HG03558 (cell line): Measurements from ENCODE around the gene LRRTM1.

ENCODE experiments used
- ATAC-seq: cut with Tn5 transposase; IDR thresholded peaks from one replicate; pipeline ENCODE4 v1.9.1; 2021; ENCODE audit warnings: moderate number of reproducible peaks; ENCODE audit not compliant: unreplicated experiment; ENCODE audit errors: extremely low read depth

Gene LRRTM1

GRCh38 chr2:80252294-80252986, 52.1 kb downstream of the LRRTM1 start:
- no peak for ATAC-seq
